Right forelimb (tissue), 1 donor: ENCODE measurements around the gene LCE3A.
A peak's percentile ranks its signal among the peaks of the same experiment; 100 is the strongest.
"Not testable (repeated sequence)": the region's sequence is repeated elsewhere in the genome, so short reads cannot be mapped to it uniquely, and the experiment has no call there.

Experiments
- DNase-seq: peaks from one replicate; pipeline ENCODE4 v3.0.0-alpha.2; 2018

Gene LCE3A

GRCh38 chr1:152622803-152623202 lies at the start of gene LCE3A:
Gene LCE3A (minus strand): TSS chr1:152623103. CDS start chr1:152623103, 0 bp downstream.
- no peak for DNase-seq

GRCh38 chr1:152667648-152668047 lies 44.7 kb upstream of the LCE3A start:
- DNase-seq = no peak

GRCh38 chr1:152666171-152666570 lies 43.3 kb upstream of the LCE3A start:
- DNase-seq = not testable (repeated sequence)

GRCh38 chr1:152663098-152663497 lies 40.2 kb upstream of the LCE3A start, which contains the start of gene LCE2D:
Gene LCE2D (plus strand): TSS chr1:152663380. CDS start chr1:152664106, 726 bp downstream.
- no peak for DNase-seq

- no peak for DNase-seq
Observed at GRCh38 chr1:152658649-152659048, 35.7 kb upstream of the LCE3A start.

GRCh38 chr1:152657677-152658076 lies 34.8 kb upstream of the LCE3A start:
- DNase-seq = no peak

- no peak for DNase-seq
Observed at GRCh38 chr1:152656459-152656858, 33.6 kb upstream of the LCE3A start.

GRCh38 chr1:152654110-152654509 lies 31.2 kb upstream of the LCE3A start:
- DNase-seq = peak; percentile 59

GRCh38 chr1:152646656-152647055 lies 23.8 kb upstream of the LCE3A start:
- no peak for DNase-seq

- DNase-seq = no peak
Observed at GRCh38 chr1:152645146-152645545, 22.2 kb upstream of the LCE3A start.

- DNase-seq = no peak
Observed at GRCh38 chr1:152643945-152644344, 21.0 kb upstream of the LCE3A start.

GRCh38 chr1:152640351-152640750 lies 17.4 kb upstream of the LCE3A start:
- no peak for DNase-seq

GRCh38 chr1:152630596-152630995 lies 7.7 kb upstream of the LCE3A start:
- DNase-seq = no peak

GRCh38 chr1:152626744-152627143 lies 3.8 kb upstream of the LCE3A start:
- DNase-seq = no peak

- DNase-seq = no peak
Observed at GRCh38 chr1:152623203-152623844, 421 bp upstream of the LCE3A start.

GRCh38 chr1:152621993-152622392 lies 910 bp downstream of the LCE3A start:
- no peak for DNase-seq

- DNase-seq = no peak
Observed at GRCh38 chr1:152613511-152613910, 9.4 kb downstream of the LCE3A start, which contains the start of gene LCE3B. Gene LCE3B (plus strand): TSS chr1:152613811. CDS start chr1:152613811, 0 bp downstream.

- no peak for DNase-seq
Observed at GRCh38 chr1:152599934-152600333, 23.0 kb downstream of the LCE3A start, which contains the start of gene LCE3C. Gene LCE3C (plus strand): TSS chr1:152600234. CDS start chr1:152600732, 498 bp downstream.

GRCh38 chr1:152596986-152597385 lies 25.9 kb downstream of the LCE3A start:
- no peak for DNase-seq

- no peak for DNase-seq
Observed at GRCh38 chr1:152585586-152585985, 37.3 kb downstream of the LCE3A start.

- DNase-seq = no peak
Observed at GRCh38 chr1:152582647-152583046, 40.3 kb downstream of the LCE3A start.

GRCh38 chr1:152580433-152580832 lies 42.5 kb downstream of the LCE3A start, which contains the start of gene LCE3D:
Gene LCE3D (minus strand): TSS chr1:152580516. CDS start chr1:152579936, 580 bp downstream.
- no peak for DNase-seq

- DNase-seq = not testable (repeated sequence)
Observed at GRCh38 chr1:152579526-152579925, 43.4 kb downstream of the LCE3A start.

- DNase-seq = no peak
Observed at GRCh38 chr1:152577168-152577567, 45.7 kb downstream of the LCE3A start.
